Skeletal muscle cell (primary cell): ENCODE results near the gene PSMC3.
"Not testable (repeated sequence)": the region's sequence is repeated elsewhere in the genome, so short reads cannot be mapped to it uniquely, and the experiment has no call there.

Experiments
- DNase-seq: peaks from one replicate; pipeline ENCODE4 v3.0.0-alpha.2; 2010; ENCODE audit warnings: low read depth
- H3K4me3 ChIP-seq: 2 replicates; pipeline ENCODE4 v1.5.1; 2011; ENCODE audit warnings: low read depth, mild to moderate bottlenecking, control low read depth, low read length, moderate library complexity

PSMC3 gene

GRCh38 chr11:47426062-47426956 is at the start of gene PSMC3:
Gene PSMC3 (minus strand): TSS chr11:47426439. CDS start chr11:47426279, 160 bp downstream.
- peak; percentile 79 for DNase-seq

GRCh38 chr11:47470671-47471070 is 44.4 kb upstream of the PSMC3 start:
- no peak for DNase-seq

More at GRCh38 chr11:47426062-47426956, at the start of gene PSMC3:
- H3K4me3 ChIP-seq: peak within 1 kb of the TSS; percentile 80

GRCh38 chr11:47469361-47470179 is 43.3 kb upstream of the PSMC3 start:
- no peak overlapping the region for H3K4me3 ChIP-seq
- no peak for DNase-seq

More at GRCh38 chr11:47470671-47471070, 44.4 kb upstream of the PSMC3 start:
- H3K4me3 ChIP-seq: no peak overlapping the region

- H3K4me3 ChIP-seq: no peak overlapping the region
- no peak for DNase-seq
Observed at GRCh38 chr11:47468598-47469214, 42.5 kb upstream of the PSMC3 start.

- no peak overlapping the region for H3K4me3 ChIP-seq
- no peak for DNase-seq
Observed at GRCh38 chr11:47467357-47467756, 41.1 kb upstream of the PSMC3 start.

- DNase-seq: no peak
- no peak overlapping the region for H3K4me3 ChIP-seq
Observed at GRCh38 chr11:47466701-47467250, 40.5 kb upstream of the PSMC3 start.

GRCh38 chr11:47466201-47466600 is 40.0 kb upstream of the PSMC3 start:
- no peak overlapping the region for H3K4me3 ChIP-seq
- no peak for DNase-seq

GRCh38 chr11:47464483-47464882 is 38.2 kb upstream of the PSMC3 start:
- no peak for DNase-seq
- no peak overlapping the region for H3K4me3 ChIP-seq

- no peak overlapping the region for H3K4me3 ChIP-seq
- no peak for DNase-seq
Observed at GRCh38 chr11:47461876-47462275, 35.6 kb upstream of the PSMC3 start.

GRCh38 chr11:47460571-47461235 is 34.5 kb upstream of the PSMC3 start:
- H3K4me3 ChIP-seq: no peak overlapping the region
- no peak for DNase-seq

- DNase-seq: peak; percentile 56
- H3K4me3 ChIP-seq: not testable (repeated sequence)
Observed at GRCh38 chr11:47454258-47454671, 28.0 kb upstream of the PSMC3 start.

- H3K4me3 ChIP-seq: no peak overlapping the region
- no peak for DNase-seq
Observed at GRCh38 chr11:47453365-47453764, 27.1 kb upstream of the PSMC3 start.

- no peak overlapping the region for H3K4me3 ChIP-seq
- DNase-seq: no peak
Observed at GRCh38 chr11:47451990-47452389, 25.8 kb upstream of the PSMC3 start.

GRCh38 chr11:47451436-47451835 is 25.2 kb upstream of the PSMC3 start:
- DNase-seq: no peak
- H3K4me3 ChIP-seq: no peak overlapping the region

GRCh38 chr11:47449541-47449940 is 23.3 kb upstream of the PSMC3 start:
- H3K4me3 ChIP-seq: no peak overlapping the region
- no peak for DNase-seq

GRCh38 chr11:47448566-47449427 is 22.6 kb upstream of the PSMC3 start, which contains the start of gene RAPSN:
Gene RAPSN (minus strand): TSS chr11:47449136. CDS start chr11:47448964, 172 bp downstream.
- no peak for DNase-seq
- peak within 1 kb of the TSS; percentile 52 for H3K4me3 ChIP-seq

GRCh38 chr11:47447906-47448305 is 21.7 kb upstream of the PSMC3 start:
- H3K4me3 ChIP-seq: peak overlapping the region; percentile 52
- no peak for DNase-seq

GRCh38 chr11:47446833-47447232 is 20.6 kb upstream of the PSMC3 start:
- H3K4me3 ChIP-seq: no peak overlapping the region
- DNase-seq: no peak
